Fibroblast of lung (primary cell): ENCODE measurements around the gene PMP22.

ENCODE experiments used
- EZH2 ChIP-seq: IDR thresholded peaks from 2 replicates; pipeline ENCODE4 v1.5.1; 2012; ENCODE audit warnings: low read length, control low read depth, mild to moderate bottlenecking; ENCODE audit errors: missing control alignments
- TF ChIP-seq, protein P1 (sequence below), 2 donors: IDR thresholded peaks in 1 of 2; conservative IDR thresholded peaks in 1 of 2; 1 replicate in 1 of 2; 2 replicates in 1 of 2; pipeline ENCODE4 v1.5.1; 2011 to 2012; ENCODE audit warnings: low read length in 2 of 2, control low read depth in 1 of 2, inconsistent platforms in 1 of 2, low read depth in 1 of 2, mild to moderate bottlenecking in 1 of 2

DNA sequence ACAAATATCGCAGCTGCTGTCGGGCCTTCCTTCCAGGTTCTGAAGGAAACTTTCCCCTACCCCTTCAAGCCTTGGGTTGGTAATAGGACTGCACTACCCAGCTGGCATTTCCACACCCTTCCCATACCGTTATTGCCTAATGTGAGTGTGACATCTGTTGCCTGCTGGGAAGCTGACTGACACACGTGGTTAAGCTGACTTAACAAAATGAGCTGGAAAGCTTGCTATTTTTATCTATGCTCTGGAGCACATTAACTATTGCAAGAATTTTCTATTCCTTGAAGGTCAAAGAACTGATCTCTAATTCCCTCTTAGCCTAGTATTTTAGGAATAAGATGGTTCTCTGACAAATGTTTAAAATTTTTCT is 79.5 kb downstream of the PMP22 start:
- no peak for TF ChIP-seq EZH2
- TF ChIP-seq, protein P1, sequence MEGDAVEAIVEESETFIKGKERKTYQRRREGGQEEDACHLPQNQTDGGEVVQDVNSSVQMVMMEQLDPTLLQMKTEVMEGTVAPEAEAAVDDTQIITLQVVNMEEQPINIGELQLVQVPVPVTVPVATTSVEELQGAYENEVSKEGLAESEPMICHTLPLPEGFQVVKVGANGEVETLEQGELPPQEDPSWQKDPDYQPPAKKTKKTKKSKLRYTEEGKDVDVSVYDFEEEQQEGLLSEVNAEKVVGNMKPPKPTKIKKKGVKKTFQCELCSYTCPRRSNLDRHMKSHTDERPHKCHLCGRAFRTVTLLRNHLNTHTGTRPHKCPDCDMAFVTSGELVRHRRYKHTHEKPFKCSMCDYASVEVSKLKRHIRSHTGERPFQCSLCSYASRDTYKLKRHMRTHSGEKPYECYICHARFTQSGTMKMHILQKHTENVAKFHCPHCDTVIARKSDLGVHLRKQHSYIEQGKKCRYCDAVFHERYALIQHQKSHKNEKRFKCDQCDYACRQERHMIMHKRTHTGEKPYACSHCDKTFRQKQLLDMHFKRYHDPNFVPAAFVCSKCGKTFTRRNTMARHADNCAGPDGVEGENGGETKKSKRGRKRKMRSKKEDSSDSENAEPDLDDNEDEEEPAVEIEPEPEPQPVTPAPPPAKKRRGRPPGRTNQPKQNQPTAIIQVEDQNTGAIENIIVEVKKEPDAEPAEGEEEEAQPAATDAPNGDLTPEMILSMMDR (conservative IDR thresholded peaks at IDR 0.05 in 1 of 2, IDR thresholded peaks at IDR 0.05 in 1 of 2; ENCODE audit: low read depth in 1 of 2, low read length in 2 of 2), result no peak
